IMR-90 (cell line): ENCODE data around the gene TBC1D1. TPM values are rescaled to one million over a fixed set of nuclear protein-coding genes. Genes with fewer than 3 reads are reported as not detected.

Experiments
- ATAC-seq: fragments of 200-7000 bp; cut with Tn5 transposase; 2 replicates; pipeline ENCODE4 v1.9.1; 2020; ENCODE audit warnings: low read depth, mild to moderate bottlenecking, moderate library complexity
- BruUV-seq: library from RNA; stranded (reverse); fragments of 400-500 nt; replicated peaks from 2 replicates; lab custom pipeline; 2021; lab: Mats Ljungman, UMichigan
- CTCF ChIA-PET: fragments of 300-600 bp; formaldehyde crosslinking; extraction: SDS; loops from one replicate; lab custom pipeline; 2021; ENCODE audit warnings: antibody characterized with exemption; lab: Yijun Ruan, JAX
- POLR2A ChIA-PET: fragments of 300-600 bp; sonication (Branson Sonifier 250); formaldehyde crosslinking; loops from one replicate; lab custom pipeline; 2022; ENCODE audit warnings: antibody characterized with exemption; ENCODE audit not compliant: unreplicated experiment; lab: Charles Lee
- DNase-seq: peaks from one replicate; pipeline ENCODE4 v3.0.0; 2013
- H2AFZ ChIP-seq: replicated peaks from 2 replicates; pipeline ENCODE3; 2013; ENCODE audit warnings: low read length, mild to moderate bottlenecking; ENCODE audit not compliant: poor library complexity
- H2AK5ac ChIP-seq: 2 replicates; pipeline ENCODE4 v1.6.1; 2013; ENCODE audit warnings: low read depth, low read length, inconsistent platforms
- H2AK9ac ChIP-seq: replicated peaks from 2 replicates; pipeline ENCODE3; 2013; ENCODE audit warnings: mild to moderate bottlenecking, low read depth, low read length, moderate library complexity; ENCODE audit not compliant: poor library complexity
- H2BK120ac ChIP-seq: 2 replicates; pipeline ENCODE4 v1.6.1; 2013; ENCODE audit warnings: low read depth, low read length, inconsistent platforms
- H2BK15ac ChIP-seq: 3 replicates; pipeline ENCODE4 v1.6.1; 2013; ENCODE audit warnings: low read depth, low read length, inconsistent platforms
- H2BK20ac ChIP-seq: 2 replicates; pipeline ENCODE4 v1.6.1; 2013; ENCODE audit warnings: low read depth, mild to moderate bottlenecking, inconsistent platforms, low read length, moderate library complexity
- H2BK5ac ChIP-seq: 2 replicates; pipeline ENCODE4 v1.6.1; 2013; ENCODE audit warnings: mild to moderate bottlenecking, low read depth, low read length, inconsistent platforms; ENCODE audit not compliant: poor library complexity, severe bottlenecking
- H3K14ac ChIP-seq: replicated peaks from 2 replicates; pipeline ENCODE4 v1.6.1; 2013; ENCODE audit warnings: low read depth, low read length, inconsistent platforms
- H3K18ac ChIP-seq: 2 replicates; pipeline ENCODE4 v1.6.1; 2013; ENCODE audit warnings: low read depth, low read length, control low read depth
- H3K23ac ChIP-seq: 2 replicates; pipeline ENCODE4 v1.6.1; 2013; ENCODE audit warnings: low read depth, low read length, inconsistent platforms
- H3K27ac ChIP-seq: 2 replicates; pipeline ENCODE4 v1.5.1; 2013; ENCODE audit warnings: mild to moderate bottlenecking, control low read depth, low read length; ENCODE audit not compliant: insufficient read depth
- H3K27me3 ChIP-seq: 2 replicates; pipeline ENCODE4 v1.6.1; 2013; ENCODE audit warnings: low read length; ENCODE audit not compliant: control insufficient read depth, insufficient read depth
- H3K36me3 ChIP-seq: 2 replicates; pipeline ENCODE4 v1.6.1; 2013; ENCODE audit warnings: low read length, mixed read lengths; ENCODE audit not compliant: control insufficient read depth, insufficient read depth
- H3K4ac ChIP-seq: 2 replicates; pipeline ENCODE4 v1.6.1; 2013; ENCODE audit warnings: low read depth, low read length, inconsistent platforms
- H3K4me1 ChIP-seq: 2 replicates; pipeline ENCODE4 v1.6.1; 2013; ENCODE audit warnings: low read length, mixed read lengths; ENCODE audit not compliant: control insufficient read depth, insufficient read depth
- H3K4me2 ChIP-seq: 2 replicates; pipeline ENCODE4 v1.6.1; 2013; ENCODE audit warnings: low read depth, mild to moderate bottlenecking, control low read depth, low read length, moderate library complexity
- H3K4me3 ChIP-seq: 2 replicates; pipeline ENCODE4 v1.5.1; 2013; ENCODE audit warnings: low read depth, mild to moderate bottlenecking, control low read depth, low read length, moderate library complexity; ENCODE audit not compliant: insufficient read depth
- H3K56ac ChIP-seq: 2 replicates; pipeline ENCODE4 v1.6.1; 2013; ENCODE audit warnings: low read length, inconsistent platforms; ENCODE audit not compliant: insufficient read depth; ENCODE audit errors: extremely low read depth
- H3K79me1 ChIP-seq, 2 experiments: 2 replicates each; pipeline ENCODE4 v1.6.1; 2013; ENCODE audit warnings: low read length in 2 of 2, inconsistent platforms in 1 of 2, low read depth in 1 of 2
- H3K9ac ChIP-seq: 2 replicates; pipeline ENCODE4 v1.6.1; 2013; ENCODE audit warnings: low read depth, low read length, control low read depth
- H3K9me1 ChIP-seq: 2 replicates; pipeline ENCODE4 v1.6.1; 2013; ENCODE audit warnings: low read length, inconsistent platforms; ENCODE audit not compliant: insufficient read depth
- H3K9me3 ChIP-seq: 2 replicates; pipeline ENCODE4 v1.6.1; 2013; ENCODE audit warnings: low read length; ENCODE audit not compliant: control insufficient read depth, insufficient read depth
- H4K20me1 ChIP-seq: 2 replicates; pipeline ENCODE4 v1.6.1; 2013; ENCODE audit warnings: low read length, inconsistent platforms; ENCODE audit not compliant: insufficient read depth
- H4K5ac ChIP-seq: 2 replicates; pipeline ENCODE4 v1.6.1; 2013; ENCODE audit warnings: mild to moderate bottlenecking, low read depth, low read length, control low read depth
- H4K8ac ChIP-seq, 2 experiments: 2 replicates each; pipeline ENCODE4 v1.6.1; 2013; ENCODE audit warnings: low read depth in 2 of 2, low read length in 2 of 2, control low read depth in 1 of 2, inconsistent platforms in 1 of 2
- H4K91ac ChIP-seq: 2 replicates; pipeline ENCODE4 v1.6.1; 2013; ENCODE audit warnings: low read depth, low read length, inconsistent platforms; ENCODE audit not compliant: insufficient read depth
- BHLHE40 ChIP-seq: fragments of 150-350 bp; IDR thresholded peaks from 2 replicates; pipeline ENCODE4 v1.6.1; 2016; ENCODE audit warnings: mild to moderate bottlenecking, low read depth, low read length
- CEBPB ChIP-seq: IDR thresholded peaks from 2 replicates; pipeline ENCODE4 v1.6.1; 2012; ENCODE audit warnings: low read depth, low read length, improper control_type of control experiment
- CHD1 ChIP-seq: IDR thresholded peaks from 2 replicates; pipeline ENCODE4 v1.6.1; 2012; ENCODE audit warnings: low read depth, low read length, improper control_type of control experiment
- ELK1 ChIP-seq: fragments of 150-350 bp; IDR thresholded peaks from 2 replicates; pipeline ENCODE4 v1.6.1; 2016; ENCODE audit warnings: low read depth, mild to moderate bottlenecking, low read length, moderate library complexity, borderline replicate concordance
- MAZ ChIP-seq: IDR thresholded peaks from 2 replicates; pipeline ENCODE4 v1.6.1; 2012; ENCODE audit warnings: low read depth, mild to moderate bottlenecking, low read length, improper control_type of control experiment, moderate library complexity, borderline replicate concordance
- MXI1 ChIP-seq: IDR thresholded peaks from 2 replicates; pipeline ENCODE4 v1.6.1; 2012; ENCODE audit warnings: low read depth, mild to moderate bottlenecking, low read length, moderate library complexity, borderline replicate concordance
- NFE2L2 ChIP-seq: fragments of 150-350 bp; IDR thresholded peaks from 2 replicates; pipeline ENCODE4 v1.6.1; 2016; ENCODE audit warnings: low read depth, mild to moderate bottlenecking, low read length
- POLR2A ChIP-seq: IDR thresholded peaks from 2 replicates; pipeline ENCODE4 v1.6.1; 2012; ENCODE audit warnings: mild to moderate bottlenecking, low read depth, low read length
- RCOR1 ChIP-seq: IDR thresholded peaks from 2 replicates; pipeline ENCODE4 v1.6.1; 2012; ENCODE audit warnings: mild to moderate bottlenecking, low read length, improper control_type of control experiment; ENCODE audit not compliant: insufficient replicate concordance
- WGBS, 2 experiments: methylation state at CpG; one replicate each; pipeline versions ENCODE4 v1.1.5 to v1.1.7; 2013; ENCODE audit warnings: missing lambda C conversion rate in 2 of 2; ENCODE audit not compliant: insufficient read length in 1 of 2; ENCODE audit errors: extremely low coverage in 2 of 2; 5-methylcytosine and 5-hydroxymethylcytosine counted together
- dilution Hi-C: fragments of 300-500 bp; cut with HindIII; formaldehyde crosslinking; loops from one replicate; pipeline ENCODE4 v1.14.3; 2018; ENCODE audit warnings: low sequenced_read_pairs; ENCODE audit not compliant: unreplicated experiment
- in situ Hi-C: fragments of 300-500 bp; cut with MboI; formaldehyde crosslinking; loops from 3 replicates; pipeline ENCODE4 v1.14.3; 2019; ENCODE audit warnings: low sequenced_read_pairs, inconsistent platforms, mixed read lengths
- intact Hi-C: fragments of 100-400 bp; cut with micrococcal nuclease; formaldehyde crosslinking; loops from 2 replicates; pipeline ENCODE4 v1.10.0; 2022
- polyA plus RNA-seq, 3 experiments: library from polyadenylated mRNA; depleted of rRNA; stranded (reverse); fragments of >200 nt; gene quantifications; 2 replicates each; pipeline ENCODE4 v1.2.3, GENCODE V29; 2012; ENCODE audit warnings: low replicate concordance in 1 of 3
- total RNA-seq: library from RNA; depleted of rRNA; stranded (reverse); fragments of >200 nt; gene quantifications from 2 replicates; pipeline ENCODE4 v1.2.3, GENCODE V29; 2012

The TBC1D1 gene
- total and polyA plus RNA-seq, 2 of the 4 experiments (the other 2 are of a cell fraction): 42.4 to 104 TPM

- dilution Hi-C loops: no loop called here
- Histone ChIP-seq H4K8ac (no peak overlapping the region), H3K9ac (no peak overlapping the region), H3K18ac (no peak overlapping the region), H4K20me1 (no peaks in the 10 kb centered on the region; the same call in 1 of the 2 replicates), H2AFZ (no peak overlapping the region), H3K9me3 (no peaks in the 10 kb centered on the region), H4K91ac (no peak overlapping the region), H2AK5ac (no peak overlapping the region), H3K14ac (no peak overlapping the region), H4K5ac (no peak overlapping the region), H3K27me3 (no peaks in the 10 kb centered on the region), H2BK120ac (no peak overlapping the region), H3K79me1 (peaks cover 11 to 22% of the 10 kb centered on the region in 2 experiments), H2BK15ac (no peak overlapping the region), H3K4me2 (no peak overlapping the region), H3K36me3 (peaks cover 9% of the 10 kb centered on the region), H2BK5ac (no peak overlapping the region), H3K56ac (no peak overlapping the region), H3K9me1 (peaks cover 3% of the 10 kb centered on the region; the same call in 1 of the 2 replicates), H3K4me3 (no peak overlapping the region), H2BK20ac (no peak overlapping the region), H3K4me1 (0 out of 2 replicates have a peak, but pooled peaks cover 1% of the 10 kb centered on the region), H3K23ac (no peak overlapping the region), H3K27ac (no peak overlapping the region), H2AK9ac (no peak overlapping the region), H3K4ac (no peak overlapping the region)
- intact Hi-C loops: no loop called here
- in situ Hi-C loops: no loop called here
- 100% methylated on average over 2 of the region's 2 CpGs; no CpG with 5 or more reads in 1 of the 2 experiments for WGBS, 2 experiments
- POLR2A ChIA-PET: no interaction called here
- TF ChIP-seq POLR2A (no peak), RCOR1 (no peak), BHLHE40 (no peak), ELK1 (no peak), MAZ (no peak), CEBPB (no peak), CHD1 (no peak), MXI1 (no peak), NFE2L2 (no peak)
- CTCF ChIA-PET: interaction anchor here (0.5 kb wide), 1 partner anchor 98 kb away, joined by 3 read pairs; no protein-coding TSS in a partner anchor
- no peak for ATAC-seq
- BruUV-seq: no TSS peak
- no peak for DNase-seq
These were observed 125.8 kb downstream of the TBC1D1 start for GRCh38 chr4:38016698-38017097.
